ENCODE measurements around the gene GAK.

Gene GAK

DNA sequence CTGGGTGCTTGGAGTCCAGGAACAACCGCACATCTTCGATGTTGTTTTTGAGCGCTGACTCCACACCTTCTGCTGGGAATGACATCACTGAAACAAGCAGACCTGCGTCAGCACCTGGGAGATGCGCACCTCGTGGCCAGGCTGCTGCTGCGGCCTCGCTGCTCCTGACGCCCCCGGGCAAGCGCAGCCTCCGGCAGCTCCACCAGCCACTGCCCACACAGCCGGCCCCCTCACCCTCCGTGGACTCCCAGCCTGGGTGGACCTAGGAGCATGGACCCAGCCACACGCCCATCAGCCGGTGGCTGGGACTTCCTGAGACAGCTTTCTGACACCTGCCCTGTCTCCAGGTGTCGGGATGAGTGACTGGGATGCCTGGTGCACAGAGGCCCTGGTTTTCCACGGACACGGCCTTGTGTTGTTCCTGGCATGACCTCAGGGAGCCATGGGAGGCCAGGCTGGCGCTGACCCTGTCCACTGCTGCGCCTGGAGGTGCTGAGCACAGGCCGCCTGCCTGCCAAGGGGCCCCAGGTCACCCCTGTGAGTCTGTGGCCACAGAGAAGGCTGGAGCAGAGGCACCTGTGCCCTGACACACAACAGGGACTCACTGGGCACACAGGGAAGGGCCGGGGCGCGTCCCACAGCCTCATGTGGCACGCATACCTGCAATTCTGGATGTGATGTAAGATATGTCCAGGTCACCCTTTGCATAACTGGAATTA, 48.6 kb downstream of the GAK start:
- no peak for DNase-seq (ENCODE audit: insufficient read length, low spot score)
- no peak for FAIRE-seq
- TF ChIP-seq, protein P1, sequence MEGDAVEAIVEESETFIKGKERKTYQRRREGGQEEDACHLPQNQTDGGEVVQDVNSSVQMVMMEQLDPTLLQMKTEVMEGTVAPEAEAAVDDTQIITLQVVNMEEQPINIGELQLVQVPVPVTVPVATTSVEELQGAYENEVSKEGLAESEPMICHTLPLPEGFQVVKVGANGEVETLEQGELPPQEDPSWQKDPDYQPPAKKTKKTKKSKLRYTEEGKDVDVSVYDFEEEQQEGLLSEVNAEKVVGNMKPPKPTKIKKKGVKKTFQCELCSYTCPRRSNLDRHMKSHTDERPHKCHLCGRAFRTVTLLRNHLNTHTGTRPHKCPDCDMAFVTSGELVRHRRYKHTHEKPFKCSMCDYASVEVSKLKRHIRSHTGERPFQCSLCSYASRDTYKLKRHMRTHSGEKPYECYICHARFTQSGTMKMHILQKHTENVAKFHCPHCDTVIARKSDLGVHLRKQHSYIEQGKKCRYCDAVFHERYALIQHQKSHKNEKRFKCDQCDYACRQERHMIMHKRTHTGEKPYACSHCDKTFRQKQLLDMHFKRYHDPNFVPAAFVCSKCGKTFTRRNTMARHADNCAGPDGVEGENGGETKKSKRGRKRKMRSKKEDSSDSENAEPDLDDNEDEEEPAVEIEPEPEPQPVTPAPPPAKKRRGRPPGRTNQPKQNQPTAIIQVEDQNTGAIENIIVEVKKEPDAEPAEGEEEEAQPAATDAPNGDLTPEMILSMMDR (IDR thresholded peaks at IDR 0.05; ENCODE audit: insufficient read depth, missing control alignments): no peak

DNA sequence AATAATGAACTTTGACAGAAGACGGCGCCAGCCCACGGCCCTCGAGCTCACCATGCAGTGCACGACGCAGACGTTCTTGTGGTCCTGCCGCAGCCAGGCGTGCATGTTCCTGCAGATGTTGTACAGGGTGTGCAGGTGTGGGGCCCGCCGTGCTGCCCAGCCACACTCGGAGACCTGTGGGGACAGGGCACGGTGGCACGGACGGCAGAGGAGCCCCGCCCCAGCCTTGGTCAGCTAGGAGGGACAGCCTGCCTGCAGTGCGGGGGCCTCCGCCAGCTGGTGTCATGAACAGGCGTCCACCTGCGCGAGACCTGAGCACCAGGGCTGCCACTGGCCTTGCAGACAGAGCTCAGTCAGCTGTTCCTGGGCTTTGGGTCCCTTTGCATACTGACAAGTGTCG, 49.5 kb downstream of the GAK start:
- no peak for DNase-seq (ENCODE audit: insufficient read length, low spot score)
- no peak for FAIRE-seq

DNA sequence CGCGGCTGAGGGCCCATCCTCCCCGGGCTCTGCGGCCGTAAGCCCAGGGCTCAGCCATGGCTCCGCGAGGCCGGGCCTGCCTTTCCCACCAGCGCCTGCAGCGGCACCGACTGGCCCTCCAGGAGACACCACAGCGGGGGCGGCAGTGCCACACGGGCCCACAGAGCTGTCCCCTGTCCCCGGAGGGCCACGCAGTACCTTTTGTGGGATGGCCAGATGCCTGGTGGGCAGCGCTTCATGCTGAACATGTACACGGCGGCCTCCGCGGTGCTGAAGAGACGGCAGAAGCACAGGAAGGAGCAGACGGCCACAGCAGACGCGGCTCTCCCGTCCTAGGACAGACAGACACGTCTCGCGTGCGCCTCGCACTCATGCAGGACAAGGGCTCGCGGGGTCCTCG, 50.4 kb downstream of the GAK start:
- DNase-seq (ENCODE audit: insufficient read length, low spot score) (no peak), FAIRE-seq (no peak)
- TF ChIP-seq, protein P1 (IDR thresholded peaks at IDR 0.05; ENCODE audit: insufficient read depth, missing control alignments): no peak

More for the DNA sequence above, 49.5 kb downstream of the GAK start:
- TF ChIP-seq, protein P1 (IDR thresholded peaks at IDR 0.05; ENCODE audit: insufficient read depth, missing control alignments): no peak

DNA sequence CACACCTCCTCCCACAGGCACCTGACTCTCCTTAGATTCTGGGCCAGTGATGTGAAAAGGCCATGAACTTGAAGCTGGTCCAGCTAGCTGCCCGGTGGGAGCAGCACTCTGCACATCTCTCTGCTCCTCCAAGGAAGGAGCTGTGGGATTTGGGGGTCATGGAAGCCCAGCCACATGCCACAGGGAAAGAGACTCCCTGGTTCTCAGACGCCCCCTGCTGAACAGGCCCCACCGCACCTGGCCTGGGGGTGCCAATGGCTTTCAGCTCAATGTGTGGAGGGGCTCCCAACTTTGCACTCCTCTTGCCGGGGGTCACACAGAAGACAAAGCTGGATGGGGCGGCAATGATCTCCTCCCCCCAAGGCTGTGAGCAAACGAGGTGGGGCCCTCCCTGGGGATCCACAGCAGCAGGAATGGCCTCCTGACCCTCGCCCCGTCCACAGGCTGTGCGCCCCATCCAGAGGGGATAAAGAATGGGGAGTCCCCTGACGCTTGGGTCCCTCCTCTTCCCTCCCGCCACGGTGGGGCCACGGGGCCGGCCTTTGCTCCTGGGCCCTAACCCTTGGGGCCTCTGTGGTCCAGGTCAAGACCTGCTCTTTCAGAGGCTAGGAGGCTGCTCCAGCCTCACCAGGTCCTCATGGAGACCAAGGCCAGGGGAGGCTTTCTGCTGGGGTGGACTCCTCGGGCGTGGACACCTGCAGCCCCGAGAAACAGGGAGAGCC, 51.3 kb downstream of the GAK start:
- no peak for DNase-seq (ENCODE audit: insufficient read length, low spot score)
- no peak for FAIRE-seq
- TF ChIP-seq, protein P1 (IDR thresholded peaks at IDR 0.05; ENCODE audit: insufficient read depth, missing control alignments): no peak

DNA sequence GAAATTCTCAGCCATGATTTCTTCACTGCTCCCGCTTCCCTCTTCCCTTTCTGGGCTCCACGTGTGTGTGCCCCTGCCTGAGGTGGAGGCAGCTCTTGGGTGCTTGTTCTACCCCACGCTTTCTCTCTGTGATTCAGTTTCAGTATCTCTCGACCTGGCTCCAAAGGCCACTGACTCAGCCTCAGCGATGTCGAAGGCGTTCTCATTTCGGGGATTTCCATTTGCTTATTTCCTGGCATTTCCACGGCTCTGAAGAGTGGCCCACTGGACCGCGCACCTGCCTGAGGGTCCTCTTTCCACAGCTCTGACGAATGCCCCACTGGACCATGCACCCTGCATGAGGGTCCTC, 52.4 kb downstream of the GAK start:
- TF ChIP-seq, protein P1 (IDR thresholded peaks at IDR 0.05; ENCODE audit: insufficient read depth, missing control alignments): no peak

DNA sequence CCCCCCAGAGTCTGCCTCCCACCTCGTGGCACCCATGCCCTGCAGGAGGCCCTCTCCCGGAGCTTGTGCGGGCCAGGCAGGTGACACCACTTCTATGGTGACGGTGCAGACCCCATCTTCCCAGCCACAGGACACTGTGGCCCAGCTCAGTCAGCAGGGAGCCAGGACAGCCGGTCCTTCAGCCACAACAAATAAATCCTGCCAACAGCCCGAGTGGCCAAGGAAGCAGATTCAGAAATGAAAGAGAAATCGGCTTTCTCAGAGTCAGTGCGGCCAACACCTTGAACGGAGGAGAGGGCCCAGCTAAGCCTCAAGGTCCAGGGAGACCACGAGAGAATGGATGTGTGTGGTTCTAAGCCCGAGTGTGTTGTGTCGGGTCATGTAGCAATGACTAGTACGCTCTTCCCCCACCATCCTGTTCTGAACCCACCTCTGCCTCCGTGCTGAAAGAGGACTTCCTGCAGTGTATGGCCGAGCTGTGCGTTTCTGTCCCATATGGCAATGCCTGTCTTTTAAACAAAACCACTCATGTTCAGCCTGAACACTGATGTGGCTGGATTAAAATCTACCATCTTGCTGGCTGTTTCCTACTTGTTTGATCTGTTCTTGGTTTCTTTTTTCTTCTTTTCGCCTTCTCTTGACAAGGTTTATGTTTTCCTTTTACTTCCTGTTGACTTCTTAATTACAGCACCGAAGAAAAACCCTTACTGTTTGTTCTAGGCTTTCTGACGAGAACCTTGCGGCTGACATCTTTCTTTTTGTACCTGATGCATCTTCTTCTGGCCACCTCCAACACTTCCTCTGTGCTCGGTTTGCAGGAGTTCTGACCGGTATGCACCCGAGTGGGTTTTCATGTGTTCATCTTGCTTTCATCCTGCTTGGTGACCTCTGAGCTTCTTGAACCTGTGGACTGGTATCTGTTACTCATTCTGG, 53.1 kb downstream of the GAK start:
- FAIRE-seq (no peak), DNase-seq (ENCODE audit: insufficient read length, low spot score) (no peak)
- TF ChIP-seq, protein P1 (IDR thresholded peaks at IDR 0.05; ENCODE audit: insufficient read depth, missing control alignments): no peak

More for the DNA sequence above, 52.4 kb downstream of the GAK start:
- no peak for FAIRE-seq
- DNase-seq (ENCODE audit: insufficient read length, low spot score): no peak

All from D721Med (cell line).